WTC11 (cell line): ENCODE measurements around the gene SCAF4. TPM values are rescaled to one million over a fixed set of nuclear protein-coding genes. Genes with fewer than 3 reads are reported as not detected.

Experiments
- ATAC-seq: fragments of 200-7000 bp; cut with Tn5 transposase; 2 replicates; pipeline ENCODE4 v1.10.0; 2021; ENCODE audit warnings: mild to moderate bottlenecking, moderate library complexity
- CTCF ChIA-PET: fragments of 300-600 bp; sonication (Branson Sonifier 250); formaldehyde crosslinking; loops from one replicate; lab custom pipeline; 2021; ENCODE audit warnings: antibody characterized with exemption; lab: Charles Lee
- POLR2A ChIA-PET: fragments of 350-600 bp; sonication (Branson Sonifier 250); formaldehyde crosslinking; loops from one replicate; lab custom pipeline; 2021; ENCODE audit warnings: antibody characterized with exemption; lab: Charles Lee
- DNase-seq: peaks from one replicate; pipeline ENCODE4 v3.0.0; 2021; ENCODE audit warnings: low spot score
- H3K27ac Mint-ChIP-seq: 2 replicates; pipeline ENCODE4 v1.8.0; 2021; ENCODE audit warnings: mixed read lengths
- H3K27me3 Mint-ChIP-seq: 2 replicates; pipeline ENCODE4 v1.8.0; 2021; ENCODE audit warnings: low read depth, mild to moderate bottlenecking, moderate library complexity, mixed read lengths
- H3K36me3 Mint-ChIP-seq: 2 replicates; pipeline ENCODE4 v1.8.0; 2021; ENCODE audit warnings: mixed read lengths
- H3K4me1 Mint-ChIP-seq: 2 replicates; pipeline ENCODE4 v1.8.0; 2022; ENCODE audit warnings: mixed read lengths
- H3K4me3 Mint-ChIP-seq: 2 replicates; pipeline ENCODE4 v1.8.0; 2021; ENCODE audit warnings: mild to moderate bottlenecking, moderate library complexity, mixed read lengths
- H3K9me3 Mint-ChIP-seq: 2 replicates; pipeline ENCODE4 v1.8.0; 2021; ENCODE audit warnings: mixed read lengths
- ERG ChIP-seq: fragments of 250-450 bp; sonication (Bioruptor Pico); IDR thresholded peaks from 2 replicates; pipeline ENCODE4 v1.8.0; 2021; ENCODE audit warnings: mild to moderate bottlenecking
- ETV6 ChIP-seq: sonication (generic); formaldehyde crosslinking; IDR thresholded peaks from 2 replicates; pipeline ENCODE4 v1.8.1; 2022; ENCODE audit warnings: mild to moderate bottlenecking, missing genetic modification reagents
- FOXJ3 ChIP-seq: sonication (generic); formaldehyde crosslinking; IDR thresholded peaks from 2 replicates; pipeline ENCODE4 v1.9.0; 2021; ENCODE audit warnings: missing genetic modification reagents, mild to moderate bottlenecking, borderline replicate concordance
- FOXP4 ChIP-seq: sonication (generic); formaldehyde crosslinking; IDR thresholded peaks from 2 replicates; pipeline ENCODE4 v1.8.0; 2022; ENCODE audit warnings: mild to moderate bottlenecking, missing genetic modification reagents
- JUN ChIP-seq: sonication (generic); formaldehyde crosslinking; IDR thresholded peaks from 2 replicates; pipeline ENCODE4 v1.8.0; 2023; ENCODE audit warnings: mild to moderate bottlenecking, missing genetic modification reagents
- MYBL2 ChIP-seq: sonication (generic); formaldehyde crosslinking; IDR thresholded peaks from 2 replicates; pipeline ENCODE4 v1.8.1; 2023; ENCODE audit warnings: mild to moderate bottlenecking, moderate library complexity, missing genetic modification reagents
- NR1H2 ChIP-seq: sonication (generic); formaldehyde crosslinking; IDR thresholded peaks from 2 replicates; pipeline ENCODE4 v1.9.0; 2021; ENCODE audit warnings: mild to moderate bottlenecking, moderate library complexity, missing genetic modification reagents
- NR3C1 ChIP-seq: sonication (generic); formaldehyde crosslinking; conservative IDR thresholded peaks from 2 replicates; pipeline ENCODE4 v1.8.1; 2023; ENCODE audit warnings: low read depth, mild to moderate bottlenecking, missing genetic modification reagents
- PRRX2 ChIP-seq: fragments of 250-450 bp; sonication (Bioruptor Pico); IDR thresholded peaks from 2 replicates; pipeline ENCODE4 v1.8.0; 2021; ENCODE audit warnings: mild to moderate bottlenecking
- SP1 ChIP-seq: sonication (generic); formaldehyde crosslinking; conservative IDR thresholded peaks from 2 replicates; pipeline ENCODE4 v1.8.1; 2022; ENCODE audit warnings: missing genetic modification reagents
- USF2 ChIP-seq: sonication (generic); formaldehyde crosslinking; IDR thresholded peaks from 2 replicates; pipeline ENCODE4 v1.8.1; 2023; ENCODE audit warnings: mild to moderate bottlenecking, missing genetic modification reagents, moderate library complexity
- ZBTB21 ChIP-seq: sonication (generic); formaldehyde crosslinking; IDR thresholded peaks from 2 replicates; pipeline ENCODE4 v1.8.1; 2023; ENCODE audit warnings: mild to moderate bottlenecking, missing genetic modification reagents, borderline replicate concordance
- ZNF263 ChIP-seq: sonication (generic); formaldehyde crosslinking; IDR thresholded peaks from 2 replicates; pipeline ENCODE4 v1.8.1; 2022; ENCODE audit warnings: low read depth, mild to moderate bottlenecking, moderate library complexity, missing genetic modification reagents
- ZNF317 ChIP-seq: sonication (generic); formaldehyde crosslinking; IDR thresholded peaks from 2 replicates; pipeline ENCODE4 v1.8.1; 2023; ENCODE audit warnings: low read depth, mild to moderate bottlenecking, moderate library complexity, missing genetic modification reagents, borderline replicate concordance
- ZNF512 ChIP-seq: sonication (generic); formaldehyde crosslinking; IDR thresholded peaks from 2 replicates; pipeline ENCODE4 v1.8.1; 2022; ENCODE audit warnings: missing genetic modification reagents, borderline replicate concordance
- ZNF671 ChIP-seq: fragments of 250-450 bp; sonication (Bioruptor Pico); IDR thresholded peaks from 2 replicates; pipeline ENCODE4 v1.8.0; 2021; ENCODE audit warnings: mild to moderate bottlenecking
- ZSCAN18 ChIP-seq: fragments of 250-450 bp; sonication (Bioruptor Pico); IDR thresholded peaks from 2 replicates; pipeline ENCODE4 v2.1.2; 2022; ENCODE audit warnings: mild to moderate bottlenecking, moderate library complexity
- total RNA-seq: library from RNA; stranded (reverse); gene quantifications from 3 replicates; pipeline ENCODE4 v1.2.3, GENCODE V29; 2021
- TF ChIP-seq, protein P1 (sequence below): sonication (generic); formaldehyde crosslinking; IDR thresholded peaks from 2 replicates; pipeline ENCODE4 v1.8.1; 2023; ENCODE audit warnings: mild to moderate bottlenecking, moderate library complexity, missing genetic modification reagents
- TF ChIP-seq, protein P2 (sequence below): sonication (generic); formaldehyde crosslinking; IDR thresholded peaks from 2 replicates; pipeline ENCODE4 v1.8.0; 2022; ENCODE audit warnings: mild to moderate bottlenecking, missing genetic modification reagents
- TF ChIP-seq, protein P3 (sequence below): sonication (generic); formaldehyde crosslinking; IDR thresholded peaks from 2 replicates; pipeline ENCODE4 v1.8.0; 2022; ENCODE audit warnings: missing genetic modification reagents

SCAF4 gene
- total RNA-seq, 1 experiment from 2014 or later, result 54.0 TPM

GRCh38 chr21:31716106-31716505 is 15.8 kb downstream of the SCAF4 start:
- no peak for TF ChIP-seq JUN
- no peak for TF ChIP-seq FOXJ3 (CRISPR knock-in tag)
- no peak for TF ChIP-seq FOXP4
- TF ChIP-seq NR1H2, result no peak
- TF ChIP-seq ZBTB21 (CRISPR knock-in tag), result no peak
- no peak for TF ChIP-seq ZNF317 (CRISPR knock-in tag)
- TF ChIP-seq ERG (CRISPR knock-in tag), result no peak
- no peak for TF ChIP-seq NR3C1
- no peak for TF ChIP-seq PRRX2
- TF ChIP-seq, protein P1, sequence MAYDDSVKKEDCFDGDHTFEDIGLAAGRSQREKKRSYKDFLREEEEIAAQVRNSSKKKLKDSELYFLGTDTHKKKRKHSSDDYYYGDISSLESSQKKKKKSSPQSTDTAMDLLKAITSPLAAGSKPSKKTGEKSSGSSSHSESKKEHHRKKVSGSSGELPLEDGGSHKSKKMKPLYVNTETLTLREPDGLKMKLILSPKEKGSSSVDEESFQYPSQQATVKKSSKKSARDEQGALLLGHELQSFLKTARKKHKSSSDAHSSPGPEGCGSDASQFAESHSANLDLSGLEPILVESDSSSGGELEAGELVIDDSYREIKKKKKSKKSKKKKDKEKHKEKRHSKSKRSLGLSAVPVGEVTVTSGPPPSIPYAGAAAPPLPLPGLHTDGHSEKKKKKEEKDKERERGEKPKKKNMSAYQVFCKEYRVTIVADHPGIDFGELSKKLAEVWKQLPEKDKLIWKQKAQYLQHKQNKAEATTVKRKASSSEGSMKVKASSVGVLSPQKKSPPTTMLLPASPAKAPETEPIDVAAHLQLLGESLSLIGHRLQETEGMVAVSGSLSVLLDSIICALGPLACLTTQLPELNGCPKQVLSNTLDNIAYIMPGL (CRISPR knock-in tag), result no peak
- POLR2A ChIA-PET, result no interaction called here
- H3K4me1 Mint-ChIP-seq, result peaks cover 74% of the 10 kb centered on the region
- H3K4me3 Mint-ChIP-seq, result no peak overlapping the region
- ATAC-seq, result no peak
- no peaks in the 10 kb centered on the region for H3K9me3 Mint-ChIP-seq
- peak overlapping the region; percentile 6; the same call in 1 of the 2 replicates for H3K27ac Mint-ChIP-seq
- CTCF ChIA-PET, result no interaction called here
- H3K27me3 Mint-ChIP-seq, result no peaks in the 10 kb centered on the region
- no peak for DNase-seq
- no peaks in the 10 kb centered on the region for H3K36me3 Mint-ChIP-seq

DNA sequence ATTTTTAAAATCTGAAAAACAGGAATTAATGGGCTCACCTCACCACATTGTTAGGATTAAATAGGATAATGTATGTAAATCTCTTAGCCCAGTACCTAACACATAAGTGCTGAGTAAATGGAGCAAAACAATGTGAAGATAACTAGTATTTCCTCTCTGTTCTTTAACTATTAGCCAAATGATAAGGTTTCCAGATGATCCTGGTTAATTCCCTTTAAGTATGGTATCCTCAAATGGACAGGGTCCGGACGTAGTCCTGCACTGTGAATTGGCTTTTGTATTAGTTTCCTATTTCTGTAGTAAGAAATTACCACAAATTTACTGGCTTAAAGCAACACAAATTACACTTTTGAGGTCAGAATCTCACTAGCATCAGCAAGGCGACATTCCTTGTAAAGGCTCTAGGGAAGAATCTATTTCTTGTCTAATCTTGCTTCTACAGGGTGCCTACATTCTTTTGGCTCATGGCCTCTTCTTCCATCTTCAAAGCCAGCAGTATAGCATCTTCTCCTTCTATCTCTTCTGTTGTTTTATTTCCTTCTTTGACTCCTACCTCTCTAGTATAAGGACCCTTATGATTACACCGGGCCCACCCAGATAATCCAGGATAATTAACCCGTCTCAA is 17.1 kb downstream of the SCAF4 start:
- CTCF ChIA-PET, result no interaction called here
- no peak overlapping the region for H3K4me3 Mint-ChIP-seq
- ATAC-seq (peak; percentile 38), DNase-seq (no peak)
- POLR2A ChIA-PET, result no interaction called here
- peak overlapping the region; percentile 42 for H3K27ac Mint-ChIP-seq
- H3K4me1 Mint-ChIP-seq, result peaks cover 76% of the 10 kb centered on the region
- H3K27me3 Mint-ChIP-seq, result no peaks in the 10 kb centered on the region
- H3K36me3 Mint-ChIP-seq, result no peaks in the 10 kb centered on the region
- no peaks in the 10 kb centered on the region for H3K9me3 Mint-ChIP-seq
- TF ChIP-seq ZNF512 (no peak), MYBL2 (CRISPR knock-in tag) (no peak), USF2 (CRISPR knock-in tag) (no peak), ZNF671 (CRISPR knock-in tag) (no peak), ETV6 (no peak), SP1 (no peak), ZNF263 (CRISPR knock-in tag) (no peak), ZSCAN18 (CRISPR knock-in tag) (no peak)
- TF ChIP-seq, protein P1 (CRISPR knock-in tag), result no peak
- TF ChIP-seq, protein P2, sequence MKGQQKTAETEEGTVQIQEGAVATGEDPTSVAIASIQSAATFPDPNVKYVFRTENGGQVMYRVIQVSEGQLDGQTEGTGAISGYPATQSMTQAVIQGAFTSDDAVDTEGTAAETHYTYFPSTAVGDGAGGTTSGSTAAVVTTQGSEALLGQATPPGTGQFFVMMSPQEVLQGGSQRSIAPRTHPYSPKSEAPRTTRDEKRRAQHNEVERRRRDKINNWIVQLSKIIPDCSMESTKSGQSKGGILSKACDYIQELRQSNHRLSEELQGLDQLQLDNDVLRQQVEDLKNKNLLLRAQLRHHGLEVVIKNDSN (CRISPR knock-in tag), result no peak
- TF ChIP-seq, protein P3, sequence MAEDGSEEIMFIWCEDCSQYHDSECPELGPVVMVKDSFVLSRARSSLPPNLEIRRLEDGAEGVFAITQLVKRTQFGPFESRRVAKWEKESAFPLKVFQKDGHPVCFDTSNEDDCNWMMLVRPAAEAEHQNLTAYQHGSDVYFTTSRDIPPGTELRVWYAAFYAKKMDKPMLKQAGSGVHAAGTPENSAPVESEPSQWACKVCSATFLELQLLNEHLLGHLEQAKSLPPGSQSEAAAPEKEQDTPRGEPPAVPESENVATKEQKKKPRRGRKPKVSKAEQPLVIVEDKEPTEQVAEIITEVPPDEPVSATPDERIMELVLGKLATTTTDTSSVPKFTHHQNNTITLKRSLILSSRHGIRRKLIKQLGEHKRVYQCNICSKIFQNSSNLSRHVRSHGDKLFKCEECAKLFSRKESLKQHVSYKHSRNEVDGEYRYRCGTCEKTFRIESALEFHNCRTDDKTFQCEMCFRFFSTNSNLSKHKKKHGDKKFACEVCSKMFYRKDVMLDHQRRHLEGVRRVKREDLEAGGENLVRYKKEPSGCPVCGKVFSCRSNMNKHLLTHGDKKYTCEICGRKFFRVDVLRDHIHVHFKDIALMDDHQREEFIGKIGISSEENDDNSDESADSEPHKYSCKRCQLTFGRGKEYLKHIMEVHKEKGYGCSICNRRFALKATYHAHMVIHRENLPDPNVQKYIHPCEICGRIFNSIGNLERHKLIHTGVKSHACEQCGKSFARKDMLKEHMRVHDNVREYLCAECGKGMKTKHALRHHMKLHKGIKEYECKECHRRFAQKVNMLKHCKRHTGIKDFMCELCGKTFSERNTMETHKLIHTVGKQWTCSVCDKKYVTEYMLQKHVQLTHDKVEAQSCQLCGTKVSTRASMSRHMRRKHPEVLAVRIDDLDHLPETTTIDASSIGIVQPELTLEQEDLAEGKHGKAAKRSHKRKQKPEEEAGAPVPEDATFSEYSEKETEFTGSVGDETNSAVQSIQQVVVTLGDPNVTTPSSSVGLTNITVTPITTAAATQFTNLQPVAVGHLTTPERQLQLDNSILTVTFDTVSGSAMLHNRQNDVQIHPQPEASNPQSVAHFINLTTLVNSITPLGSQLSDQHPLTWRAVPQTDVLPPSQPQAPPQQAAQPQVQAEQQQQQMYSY (CRISPR knock-in tag), result no peak
